ENCODE data around the gene CEP68. TPM values are rescaled to one million over a fixed set of nuclear protein-coding genes. Genes with fewer than 3 reads are reported as not detected.
"Not testable (repeated sequence)": the region's sequence is repeated elsewhere in the genome, so short reads cannot be mapped to it uniquely, and the experiment has no call there.

Gene CEP68
- total RNA-seq, 1 experiment from 2014 or later, result 6.3 TPM

DNA sequence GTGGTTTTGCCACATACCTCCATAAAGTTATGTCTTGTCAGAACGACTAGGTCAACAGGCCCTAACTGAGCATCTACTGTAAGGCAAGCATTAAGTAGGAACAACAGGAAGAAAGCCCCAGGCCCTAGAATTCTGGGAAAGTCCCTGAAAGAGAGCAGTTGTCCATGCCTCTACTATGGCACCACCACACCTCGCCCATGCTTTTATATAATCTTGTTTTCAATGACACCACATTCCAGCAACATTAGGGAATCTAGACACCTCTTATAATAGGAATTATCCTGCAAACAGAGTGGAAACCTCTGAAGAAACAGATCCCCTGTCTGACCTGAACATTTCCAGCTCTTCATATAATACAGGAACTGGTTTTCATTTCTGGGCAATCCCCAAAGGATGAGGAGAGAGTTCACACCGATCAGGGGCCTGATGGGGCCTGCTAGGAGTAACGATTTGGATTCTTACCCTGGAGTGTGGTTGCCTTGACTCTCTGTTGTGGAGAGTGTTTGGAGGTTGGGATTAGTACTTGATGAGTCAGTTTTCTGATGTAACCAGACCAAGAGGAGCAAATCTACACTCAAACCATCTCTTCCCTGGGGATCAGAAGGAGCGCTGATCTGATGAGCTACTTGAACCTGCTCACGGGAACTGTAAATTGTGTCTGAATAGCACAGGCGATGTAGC lies 31.9 kb upstream of the CEP68 start:
- Histone ChIP-seq H3K36me3 (peaks cover 17% of the 10 kb centered on the region; the same call in 1 of the 2 replicates), H3K9me3 (replicated peaks) (no peaks in the 10 kb centered on the region), H3K4me1 (replicated peaks) (peaks cover 12% of the 10 kb centered on the region), H3K27ac (peak overlapping the region; percentile 61), H3K27me3 (replicated peaks) (no peaks in the 10 kb centered on the region), H3K4me3 (no peak overlapping the region)
- peak in 1 of 2 experiments; percentile 67 for DNase-seq (ENCODE audit: low read depth in 1 of 2, low spot score in 2 of 2)

GRCh38 chr2:65025453-65026123 lies 30.6 kb upstream of the CEP68 start:
- peaks cover 12% of the 10 kb centered on the region for H3K4me1 ChIP-seq (replicated peaks)
- DNase-seq (ENCODE audit: low read depth in 1 of 2, low spot score in 2 of 2), result no peak
- 0 out of 2 replicates have a peak, but pooled peaks cover 9% of the 10 kb centered on the region for H3K36me3 ChIP-seq
- H3K4me3 ChIP-seq, result no peak overlapping the region
- no peaks in the 10 kb centered on the region for H3K9me3 ChIP-seq (replicated peaks)
- no peaks in the 10 kb centered on the region for H3K27me3 ChIP-seq (replicated peaks)
- H3K27ac ChIP-seq, result no peak overlapping the region

GRCh38 chr2:65026154-65026553 lies 30.1 kb upstream of the CEP68 start:
- 0 out of 2 replicates have a peak, but pooled peaks cover 6% of the 10 kb centered on the region for H3K36me3 ChIP-seq
- H3K4me1 ChIP-seq (replicated peaks), result peaks cover 12% of the 10 kb centered on the region
- H3K27me3 ChIP-seq (replicated peaks), result no peaks in the 10 kb centered on the region
- no peak overlapping the region for H3K27ac ChIP-seq
- DNase-seq (ENCODE audit: low read depth in 1 of 2, low spot score in 2 of 2), result no peak
- H3K9me3 ChIP-seq (replicated peaks), result no peaks in the 10 kb centered on the region
- no peak overlapping the region for H3K4me3 ChIP-seq

DNA sequence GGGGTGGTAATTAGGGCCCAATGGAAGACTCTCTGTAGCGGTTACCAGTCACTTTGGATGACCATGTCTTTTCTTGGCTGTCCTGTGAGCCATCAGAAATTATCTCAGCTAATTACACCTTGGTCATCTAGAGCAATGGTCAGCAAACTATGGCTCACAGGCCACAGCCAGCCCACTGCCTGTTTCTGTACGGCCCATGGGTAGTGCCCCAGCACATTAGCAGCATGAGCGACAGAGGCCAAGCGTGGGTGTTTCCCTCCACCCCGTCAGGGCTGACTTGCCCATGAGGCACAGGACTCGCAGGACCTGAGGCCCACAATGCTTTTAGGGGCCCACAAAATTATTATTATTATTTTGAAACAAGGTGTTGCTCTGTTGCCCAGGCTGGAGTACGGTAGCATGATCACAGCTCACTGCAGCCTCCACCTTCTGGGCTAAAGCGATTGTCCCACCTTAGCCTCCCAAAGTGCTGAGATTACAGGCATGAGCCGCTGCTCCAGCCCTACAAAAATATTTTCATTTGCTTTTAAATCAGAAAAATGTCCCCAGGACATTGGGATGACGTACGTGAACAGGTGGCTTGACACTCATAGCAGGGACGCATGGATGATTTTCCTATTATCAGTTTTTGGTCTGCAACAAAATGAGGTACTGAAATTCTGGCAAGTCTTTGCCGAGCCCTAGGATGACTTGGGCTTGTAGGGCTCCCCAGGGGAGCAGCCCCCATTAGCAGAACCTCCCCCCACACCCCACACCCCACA lies 29.3 kb upstream of the CEP68 start:
- H3K27me3 ChIP-seq (replicated peaks), result no peaks in the 10 kb centered on the region
- H3K27ac ChIP-seq, result no peak overlapping the region
- 0 out of 2 replicates have a peak, but pooled peaks cover under 1% of the 10 kb centered on the region for H3K36me3 ChIP-seq
- H3K4me1 ChIP-seq (replicated peaks), result peaks cover 12% of the 10 kb centered on the region
- no peaks in the 10 kb centered on the region for H3K9me3 ChIP-seq (replicated peaks)
- no peak for DNase-seq (ENCODE audit: low read depth in 1 of 2, low spot score in 2 of 2)
- H3K4me3 ChIP-seq, result no peak overlapping the region

DNA sequence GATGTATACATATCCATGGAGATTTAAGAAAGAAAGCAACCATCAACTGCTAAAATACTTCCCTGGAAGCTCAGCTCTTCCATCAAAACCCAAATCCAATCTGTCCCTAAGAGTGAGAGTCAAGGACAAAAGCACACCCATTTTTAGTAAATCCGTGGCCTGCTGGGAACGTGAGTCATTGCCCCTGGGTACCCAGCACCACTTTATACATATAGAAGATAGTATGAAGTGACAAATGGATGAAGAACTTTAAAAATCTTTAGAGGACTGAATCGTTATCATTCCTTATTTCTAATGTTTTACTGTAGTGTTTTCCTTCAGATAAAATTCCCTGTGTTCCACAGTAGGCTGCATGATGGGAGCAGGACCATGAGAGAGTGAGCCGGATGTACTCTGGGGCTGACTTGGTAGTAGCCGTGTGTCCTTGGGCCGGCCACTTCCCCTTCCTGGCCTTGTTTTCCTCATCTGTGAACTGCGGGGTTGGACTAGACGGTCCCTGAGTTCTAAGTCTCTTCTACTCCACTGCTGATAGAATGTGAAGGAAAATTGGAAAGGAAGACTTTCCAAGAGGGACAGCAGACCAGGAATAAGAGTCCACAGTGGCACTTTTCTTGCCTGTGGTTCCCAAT lies 28.5 kb upstream of the CEP68 start:
- no peaks in the 10 kb centered on the region for H3K9me3 ChIP-seq (replicated peaks)
- H3K27ac ChIP-seq, result no peak overlapping the region
- H3K4me3 ChIP-seq, result no peak overlapping the region
- no peak for DNase-seq (ENCODE audit: low read depth in 1 of 2, low spot score in 2 of 2)
- no peaks in the 10 kb centered on the region for H3K36me3 ChIP-seq
- no peaks in the 10 kb centered on the region for H3K27me3 ChIP-seq (replicated peaks)
- H3K4me1 ChIP-seq (replicated peaks), result peaks cover 12% of the 10 kb centered on the region

- H3K27ac ChIP-seq, result no peak overlapping the region
- no peaks in the 10 kb centered on the region for H3K27me3 ChIP-seq (replicated peaks)
- no peaks in the 10 kb centered on the region; the same call in 1 of the 2 replicates for H3K4me1 ChIP-seq (replicated peaks)
- H3K36me3 ChIP-seq, result no peaks in the 10 kb centered on the region
- H3K4me3 ChIP-seq, result no peak overlapping the region
- DNase-seq (ENCODE audit: low read depth in 1 of 2, low spot score in 2 of 2), result no peak
- H3K9me3 ChIP-seq (replicated peaks), result no peaks in the 10 kb centered on the region
Observed at GRCh38 chr2:65030476-65031332, 25.5 kb upstream of the CEP68 start.

DNA sequence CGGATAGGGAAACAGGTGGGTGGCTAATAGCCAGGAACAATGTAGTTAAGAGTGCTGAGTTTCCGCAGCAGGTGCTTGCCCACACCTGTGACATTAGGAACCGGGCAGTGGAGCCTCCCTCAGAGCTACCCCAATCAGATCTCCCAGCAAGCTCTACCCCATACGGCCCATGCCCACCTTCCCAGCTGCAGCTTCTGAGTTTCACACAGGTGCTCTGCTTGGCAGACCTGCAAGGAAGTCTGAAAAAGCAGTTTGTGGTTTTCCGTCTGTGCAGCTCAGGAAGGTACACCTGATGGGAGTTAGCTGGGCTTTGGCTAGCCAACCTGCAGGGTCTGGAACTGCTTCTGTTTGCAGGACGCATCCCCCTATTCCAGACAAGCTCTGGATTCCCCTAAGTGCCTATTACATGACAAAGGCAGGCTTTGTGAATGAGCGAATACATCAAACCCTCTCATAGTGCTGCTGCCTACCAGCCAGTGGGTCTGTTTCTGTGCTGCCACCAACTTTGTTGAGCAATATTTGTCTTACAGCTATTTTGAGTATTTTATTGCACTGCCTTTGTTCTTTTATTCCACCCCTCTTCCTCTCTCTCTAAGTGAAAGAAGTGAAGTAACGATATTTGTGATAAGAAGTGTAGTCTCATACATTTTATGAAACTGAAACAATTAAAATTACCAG lies 24.7 kb upstream of the CEP68 start:
- no peaks in the 10 kb centered on the region for H3K27me3 ChIP-seq (replicated peaks)
- no peaks in the 10 kb centered on the region; the same call in 1 of the 2 replicates for H3K4me1 ChIP-seq (replicated peaks)
- no peak overlapping the region for H3K4me3 ChIP-seq
- no peak for DNase-seq (ENCODE audit: low read depth in 1 of 2, low spot score in 2 of 2)
- no peaks in the 10 kb centered on the region for H3K36me3 ChIP-seq
- no peak overlapping the region for H3K27ac ChIP-seq
- H3K9me3 ChIP-seq (replicated peaks), result no peaks in the 10 kb centered on the region

DNA sequence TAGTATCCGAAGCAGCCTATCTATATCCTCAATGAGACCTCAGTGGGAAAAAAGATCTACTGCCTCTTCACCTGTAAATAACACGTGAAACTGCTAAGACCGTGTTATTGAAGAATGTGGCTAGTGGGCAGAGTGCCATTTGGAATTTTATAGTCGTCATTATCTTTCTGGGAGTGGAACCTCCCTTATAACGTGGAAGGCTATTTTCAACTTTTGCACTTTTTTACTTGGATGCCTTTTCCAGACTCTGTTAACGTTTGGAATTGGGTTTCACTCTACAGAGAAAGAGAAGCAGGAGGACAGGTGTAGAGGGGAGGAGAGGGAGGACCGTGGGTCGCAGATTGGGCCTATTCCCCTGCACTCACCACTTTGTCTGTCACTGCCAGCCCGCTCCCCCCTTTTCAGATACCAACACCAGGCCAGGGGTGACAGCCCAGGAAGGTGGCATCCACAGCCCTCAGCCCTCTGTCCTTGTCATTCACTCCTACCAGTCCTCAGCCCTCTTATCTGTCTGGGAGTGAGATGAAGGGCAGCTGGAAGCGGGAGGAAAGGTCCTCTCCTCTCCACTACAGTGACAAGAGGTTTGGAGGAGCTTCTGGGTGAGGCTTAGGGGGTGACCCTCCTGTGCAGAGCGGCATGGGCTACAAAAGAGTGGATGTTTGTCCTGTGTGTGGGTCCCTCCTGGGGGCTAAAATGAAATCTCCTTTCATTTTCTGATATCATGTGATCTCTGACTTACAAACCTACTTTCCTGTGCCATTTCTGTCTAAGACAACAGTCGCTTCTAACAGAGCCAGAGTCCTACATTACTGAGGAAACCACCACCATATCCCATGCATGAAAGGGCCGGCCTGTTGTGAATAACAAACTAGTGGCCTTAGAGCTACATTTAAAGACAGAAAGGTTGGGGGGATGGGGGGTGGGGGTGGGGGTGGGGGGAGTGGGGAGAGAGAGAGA lies 23.9 kb upstream of the CEP68 start:
- Histone ChIP-seq H3K4me1 (replicated peaks) (peaks cover under 1% of the 10 kb centered on the region), H3K27me3 (replicated peaks) (no peaks in the 10 kb centered on the region), H3K27ac (no peak overlapping the region), H3K9me3 (replicated peaks) (no peaks in the 10 kb centered on the region), H3K4me3 (no peak overlapping the region), H3K36me3 (no peaks in the 10 kb centered on the region)
- DNase-seq (ENCODE audit: low read depth in 1 of 2, low spot score in 2 of 2), result no peak

GRCh38 chr2:65033178-65033577 lies 23.0 kb upstream of the CEP68 start:
- Histone ChIP-seq H3K9me3 (replicated peaks) (no peaks in the 10 kb centered on the region), H3K4me3 (no peak overlapping the region), H3K27ac (no peak overlapping the region), H3K36me3 (no peaks in the 10 kb centered on the region), H3K4me1 (replicated peaks) (peaks cover 10% of the 10 kb centered on the region), H3K27me3 (replicated peaks) (no peaks in the 10 kb centered on the region)
- peak in 1 of 2 experiments; percentile 53 for DNase-seq (ENCODE audit: low read depth in 1 of 2, low spot score in 2 of 2)

DNA sequence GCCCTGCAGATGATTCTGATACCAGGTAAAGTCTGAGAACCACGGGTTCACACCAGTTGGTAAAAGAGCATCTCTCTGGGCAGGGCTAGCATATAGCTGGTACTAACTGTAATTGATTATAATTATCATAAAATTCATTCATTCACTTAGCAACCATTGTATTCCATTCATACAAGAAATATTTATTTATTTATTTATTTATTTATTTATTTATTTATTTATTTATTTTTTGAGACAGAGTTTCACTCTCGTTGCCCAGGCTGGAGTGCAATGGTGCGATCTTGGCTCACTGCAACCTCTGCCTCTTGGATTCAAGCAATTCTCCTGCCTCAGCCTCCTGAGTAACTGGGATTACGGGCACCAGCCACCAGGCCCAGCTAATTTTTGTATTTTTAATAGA lies 22.5 kb upstream of the CEP68 start:
- H3K36me3 ChIP-seq; DNase-seq (ENCODE audit: low read depth in 1 of 2, low spot score in 2 of 2); H3K27ac ChIP-seq; H3K9me3 ChIP-seq (replicated peaks); H3K27me3 ChIP-seq (replicated peaks); H3K4me3 ChIP-seq: not testable (repeated sequence)
- H3K4me1 ChIP-seq (replicated peaks), result peaks cover 11% of the 10 kb centered on the region

DNA sequence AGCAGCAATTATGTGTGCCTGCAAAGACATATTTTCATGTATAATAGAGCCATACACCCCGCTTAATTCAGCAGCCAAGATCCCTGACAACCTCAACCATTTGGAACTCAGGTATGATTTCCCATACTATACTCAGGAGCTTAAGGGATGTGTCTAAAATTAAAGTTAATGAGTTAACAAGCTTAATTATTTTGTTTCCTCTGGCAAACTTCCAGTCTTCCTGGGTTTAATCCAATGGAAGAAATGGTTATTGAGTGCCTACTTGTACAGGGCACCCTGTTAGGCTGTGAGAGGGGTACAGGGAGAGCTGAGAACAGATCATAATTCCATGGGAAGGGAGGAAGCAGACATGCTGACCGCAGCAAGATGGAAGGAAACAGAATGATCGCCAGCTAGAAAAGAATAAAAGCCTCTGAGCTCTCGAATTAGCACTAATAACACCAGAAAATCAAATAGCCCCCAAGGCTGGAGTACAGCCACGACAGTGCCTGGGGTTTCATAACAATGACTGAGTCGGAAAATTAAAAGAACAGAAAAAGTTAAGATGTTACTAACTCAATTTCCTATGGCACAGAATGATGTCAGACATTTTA lies 20.8 kb upstream of the CEP68 start:
- no peak overlapping the region for H3K27ac ChIP-seq
- H3K36me3 ChIP-seq, result no peaks in the 10 kb centered on the region
- H3K4me1 ChIP-seq (replicated peaks), result peaks cover 11% of the 10 kb centered on the region

More for the DNA sequence above, 20.8 kb upstream of the CEP68 start:
- Histone ChIP-seq H3K4me3 (no peak overlapping the region), H3K9me3 (replicated peaks) (no peaks in the 10 kb centered on the region), H3K27me3 (replicated peaks) (no peaks in the 10 kb centered on the region)
- DNase-seq (ENCODE audit: low read depth in 1 of 2, low spot score in 2 of 2), result no peak
